ENCODE data around the gene SLC25A13.
"Not testable (repeated sequence)": the region's sequence is repeated elsewhere in the genome, so short reads cannot be mapped to it uniquely, and the experiment has no call there.

The SLC25A13 gene

GRCh38 chr7:96321658-96322372, at the start of gene SLC25A13:
Gene SLC25A13, minus strand, starts transcription at chr7:96322098. Its CDS starts 142 bp downstream, at chr7:96321956.
- DNase-seq (ENCODE audit: low spot score) = peak; percentile 99

GRCh38 chr7:96365916-96366315, 44.0 kb upstream of the SLC25A13 start:
- not testable (repeated sequence) for DNase-seq (ENCODE audit: low spot score)

GRCh38 chr7:96361116-96361857, 39.4 kb upstream of the SLC25A13 start:
- DNase-seq (ENCODE audit: low spot score) = no peak

GRCh38 chr7:96359876-96360275, 38.0 kb upstream of the SLC25A13 start:
- no peak for DNase-seq (ENCODE audit: low spot score)

GRCh38 chr7:96358236-96358971, 36.5 kb upstream of the SLC25A13 start:
- not testable (repeated sequence) for DNase-seq (ENCODE audit: low spot score)

- DNase-seq (ENCODE audit: low spot score) = no peak
Measured at GRCh38 chr7:96355990-96356506, 34.1 kb upstream of the SLC25A13 start.

GRCh38 chr7:96354881-96355280, 33.0 kb upstream of the SLC25A13 start:
- no peak for DNase-seq (ENCODE audit: low spot score)

GRCh38 chr7:96349572-96349971, 27.7 kb upstream of the SLC25A13 start:
- no peak for DNase-seq (ENCODE audit: low spot score)

- no peak for DNase-seq (ENCODE audit: low spot score)
Measured at GRCh38 chr7:96347471-96347870, 25.6 kb upstream of the SLC25A13 start.

- no peak for DNase-seq (ENCODE audit: low spot score)
Measured at GRCh38 chr7:96346293-96346953, 24.5 kb upstream of the SLC25A13 start.

- DNase-seq (ENCODE audit: low spot score) = no peak
Measured at GRCh38 chr7:96344236-96344635, 22.3 kb upstream of the SLC25A13 start.

GRCh38 chr7:96342049-96342448, 20.2 kb upstream of the SLC25A13 start:
- DNase-seq (ENCODE audit: low spot score) = no peak

- no peak for DNase-seq (ENCODE audit: low spot score)
Measured at GRCh38 chr7:96337519-96337918, 15.6 kb upstream of the SLC25A13 start.

GRCh38 chr7:96332325-96332724, 10.4 kb upstream of the SLC25A13 start:
- DNase-seq (ENCODE audit: low spot score) = no peak

GRCh38 chr7:96331775-96332174, 9.9 kb upstream of the SLC25A13 start:
- no peak for DNase-seq (ENCODE audit: low spot score)

- DNase-seq (ENCODE audit: low spot score) = no peak
Measured at GRCh38 chr7:96331233-96331632, 9.3 kb upstream of the SLC25A13 start.

- DNase-seq (ENCODE audit: low spot score) = no peak
Measured at GRCh38 chr7:96330193-96330592, 8.3 kb upstream of the SLC25A13 start.

GRCh38 chr7:96329241-96329640, 7.3 kb upstream of the SLC25A13 start:
- DNase-seq (ENCODE audit: low spot score) = no peak

GRCh38 chr7:96328016-96328415, 6.1 kb upstream of the SLC25A13 start:
- DNase-seq (ENCODE audit: low spot score) = no peak

- DNase-seq (ENCODE audit: low spot score) = no peak
Measured at GRCh38 chr7:96327429-96327828, 5.5 kb upstream of the SLC25A13 start.

GRCh38 chr7:96326752-96327151, 4.9 kb upstream of the SLC25A13 start:
- not testable (repeated sequence) for DNase-seq (ENCODE audit: low spot score)

All from AG08396 (cell line).